ENCODE measurements around the gene PRSS21. TPM values are rescaled to one million over a fixed set of nuclear protein-coding genes. Genes with fewer than 3 reads are reported as not detected.

PRSS21 gene
- total RNA-seq, 4 donors from 2014 or later = 0.68 TPM; not detected in 3

- no peak for TF ChIP-seq CTCF (IDR thresholded peaks at IDR 0.05; ENCODE audit: low read depth)
Observed at GRCh38 chr16:2819179-2819938, 2.3 kb downstream of the PRSS21 start.

GRCh38 chr16:2819939-2820835, 3.1 kb downstream of the PRSS21 start:
- no peak for TF ChIP-seq CTCF (IDR thresholded peaks at IDR 0.05; ENCODE audit: low read depth)

GRCh38 chr16:2820836-2821486, 3.9 kb downstream of the PRSS21 start:
- TF ChIP-seq CTCF (IDR thresholded peaks at IDR 0.05; ENCODE audit: low read depth) = no peak

GRCh38 chr16:2821487-2822157, 4.6 kb downstream of the PRSS21 start:
- no peak for TF ChIP-seq CTCF (IDR thresholded peaks at IDR 0.05; ENCODE audit: low read depth)

GRCh38 chr16:2822158-2822495, 5.1 kb downstream of the PRSS21 start:
- TF ChIP-seq CTCF (IDR thresholded peaks at IDR 0.05; ENCODE audit: low read depth) = no peak

GRCh38 chr16:2822496-2822895, 5.5 kb downstream of the PRSS21 start:
- TF ChIP-seq CTCF (IDR thresholded peaks at IDR 0.05; ENCODE audit: low read depth) = no peak
